ENCODE measurements around the gene MAN2A1. TPM values are rescaled to one million over a fixed set of nuclear protein-coding genes. Genes with fewer than 3 reads are reported as not detected.

MAN2A1 gene
- total RNA-seq, 1 experiment from 2014 or later, result 78.0 TPM

DNA sequence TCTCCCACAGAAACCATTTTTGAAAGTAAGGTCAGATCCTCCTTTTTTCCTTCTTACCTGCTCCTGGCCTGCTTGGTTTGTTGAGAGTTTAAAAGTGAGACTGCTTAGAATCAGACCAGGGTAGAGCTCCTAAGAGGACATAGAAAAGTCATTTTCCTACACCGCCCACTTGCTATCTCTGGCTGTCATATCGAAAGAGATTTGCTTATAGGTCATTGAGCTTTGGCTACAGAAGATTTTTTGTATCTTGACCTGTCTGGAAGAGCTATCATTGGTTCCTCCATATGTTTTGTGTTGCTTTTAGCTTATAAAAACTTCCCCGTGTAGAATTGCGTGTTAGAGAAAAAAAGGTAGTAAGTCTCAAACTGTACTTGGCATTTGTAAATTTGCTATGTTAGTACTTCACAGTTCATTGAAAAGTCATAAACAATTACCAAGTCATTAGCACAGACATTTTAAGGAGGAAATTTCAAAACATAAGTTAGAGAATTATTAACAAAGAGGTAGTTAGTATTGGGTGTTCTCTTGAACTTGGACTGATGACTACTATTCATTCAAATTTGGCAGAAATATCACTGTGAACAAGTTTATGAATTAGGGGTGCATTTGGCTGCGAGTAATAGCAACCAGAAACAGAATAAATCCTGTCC lies 96.6 kb downstream of the MAN2A1 start:
- no peak overlapping the region for H3K18ac ChIP-seq (ENCODE audit: insufficient read length, low read depth, low read length)
- H3K79me2 ChIP-seq (ENCODE audit: insufficient read depth, low read length), result no peaks in the 10 kb centered on the region
- no peaks in the 10 kb centered on the region for H3K79me1 ChIP-seq (ENCODE audit: insufficient read depth, low read depth, low read length, poor library complexity, severe bottlenecking)
- no peak overlapping the region for H3K56ac ChIP-seq (ENCODE audit: insufficient read length, low read depth, low read length)
- H2BK5ac ChIP-seq (ENCODE audit: insufficient read length, low read length), result no peak overlapping the region
- no peak overlapping the region for H2BK120ac ChIP-seq (ENCODE audit: low read depth, low read length, poor library complexity, severe bottlenecking)
- no CpG with 5 or more reads among the region's 5 CpGs for WGBS (ENCODE audit: extremely low coverage, insufficient read length, low lambda C conversion rate)
- no peak overlapping the region for H3K4me3 Mint-ChIP-seq
- H4K91ac ChIP-seq (ENCODE audit: insufficient read length, low read depth, low read length), result no peak overlapping the region
- H4K20me1 ChIP-seq (ENCODE audit: control insufficient read depth, insufficient read depth, insufficient read length), result no peaks in the 10 kb centered on the region
- no peak overlapping the region for H4K8ac ChIP-seq (replicated peaks; ENCODE audit: insufficient read length, low read depth, low read length)
- 0 out of 7 replicates have a peak overlapping the region, but pooled peaks of 1 of the 3 experiments have one; percentile 9 for H3K27ac Mint-ChIP-seq
- H3K27ac ChIP-seq (ENCODE audit: insufficient read length, low read depth, low read length), result no peak overlapping the region
- no peak overlapping the region for H2BK12ac ChIP-seq (ENCODE audit: insufficient read length, low read depth, low read length)
- H2AK5ac ChIP-seq (ENCODE audit: insufficient read length, low read length), result no peak overlapping the region
- no peak overlapping the region for H3K4me2 ChIP-seq (ENCODE audit: insufficient read depth, insufficient read length, low read length)
- H3K23ac ChIP-seq (ENCODE audit: insufficient read length, low read depth, low read length), result no peak overlapping the region
- no peak overlapping the region for H3K14ac ChIP-seq (ENCODE audit: insufficient read depth, low read length)
- H2BK20ac ChIP-seq (ENCODE audit: low read depth, low read length, poor library complexity, severe bottlenecking), result no peak overlapping the region
- peaks cover 8 to 9% of the 10 kb centered on the region in 2 experiments for H3K9me3 Mint-ChIP-seq
- no peak overlapping the region for H2BK15ac ChIP-seq (ENCODE audit: low read depth, low read length)
- H3K23me2 ChIP-seq (ENCODE audit: insufficient read length, low read depth, low read length, poor library complexity, severe bottlenecking), result no peaks in the 10 kb centered on the region
- H3K4ac ChIP-seq (ENCODE audit: low read depth, low read length), result no peak overlapping the region
- no peak for DNase-seq
- H4K5ac ChIP-seq (ENCODE audit: insufficient read length, low read depth, low read length), result no peak overlapping the region
- H3K4me1 Mint-ChIP-seq, result no peaks in the 10 kb centered on the region
- no peaks in the 10 kb centered on the region for H3K27me3 ChIP-seq (ENCODE audit: insufficient read depth, low read length)
- H3K4me1 ChIP-seq (ENCODE audit: insufficient read depth, low read length), result no peaks in the 10 kb centered on the region
- H3K36me3 Mint-ChIP-seq (ENCODE audit: insufficient read depth in 1 of 3, low read depth in 3 of 3), result peaks cover 42 to 61% (median 44%) of the 10 kb centered on the region in 3 experiments
- H3K27me3 Mint-ChIP-seq (ENCODE audit: low read depth), result no peaks in the 10 kb centered on the region
- H3K9me3 ChIP-seq (ENCODE audit: control insufficient read depth, low read depth, low read length), result no peaks in the 10 kb centered on the region
- no peak overlapping the region for H3T11ph ChIP-seq (ENCODE audit: low read length)
- no peak overlapping the region for H3K9ac ChIP-seq (ENCODE audit: extremely low read depth, insufficient read length, low read length)
- TF ChIP-seq, protein P1, sequence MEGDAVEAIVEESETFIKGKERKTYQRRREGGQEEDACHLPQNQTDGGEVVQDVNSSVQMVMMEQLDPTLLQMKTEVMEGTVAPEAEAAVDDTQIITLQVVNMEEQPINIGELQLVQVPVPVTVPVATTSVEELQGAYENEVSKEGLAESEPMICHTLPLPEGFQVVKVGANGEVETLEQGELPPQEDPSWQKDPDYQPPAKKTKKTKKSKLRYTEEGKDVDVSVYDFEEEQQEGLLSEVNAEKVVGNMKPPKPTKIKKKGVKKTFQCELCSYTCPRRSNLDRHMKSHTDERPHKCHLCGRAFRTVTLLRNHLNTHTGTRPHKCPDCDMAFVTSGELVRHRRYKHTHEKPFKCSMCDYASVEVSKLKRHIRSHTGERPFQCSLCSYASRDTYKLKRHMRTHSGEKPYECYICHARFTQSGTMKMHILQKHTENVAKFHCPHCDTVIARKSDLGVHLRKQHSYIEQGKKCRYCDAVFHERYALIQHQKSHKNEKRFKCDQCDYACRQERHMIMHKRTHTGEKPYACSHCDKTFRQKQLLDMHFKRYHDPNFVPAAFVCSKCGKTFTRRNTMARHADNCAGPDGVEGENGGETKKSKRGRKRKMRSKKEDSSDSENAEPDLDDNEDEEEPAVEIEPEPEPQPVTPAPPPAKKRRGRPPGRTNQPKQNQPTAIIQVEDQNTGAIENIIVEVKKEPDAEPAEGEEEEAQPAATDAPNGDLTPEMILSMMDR (conservative IDR thresholded peaks at IDR 0.05), result no peak
- no peak overlapping the region for H2AFZ ChIP-seq (ENCODE audit: low read length)

Measured in H9 (cell line).